Measurements from ENCODE around the gene LBR.

Gene LBR

GRCh38 chr1:225423518-225423855 lies 4.4 kb downstream of the LBR start:
- DNase-seq (ENCODE audit: low read depth) = no peak
- TF ChIP-seq, protein P1, sequence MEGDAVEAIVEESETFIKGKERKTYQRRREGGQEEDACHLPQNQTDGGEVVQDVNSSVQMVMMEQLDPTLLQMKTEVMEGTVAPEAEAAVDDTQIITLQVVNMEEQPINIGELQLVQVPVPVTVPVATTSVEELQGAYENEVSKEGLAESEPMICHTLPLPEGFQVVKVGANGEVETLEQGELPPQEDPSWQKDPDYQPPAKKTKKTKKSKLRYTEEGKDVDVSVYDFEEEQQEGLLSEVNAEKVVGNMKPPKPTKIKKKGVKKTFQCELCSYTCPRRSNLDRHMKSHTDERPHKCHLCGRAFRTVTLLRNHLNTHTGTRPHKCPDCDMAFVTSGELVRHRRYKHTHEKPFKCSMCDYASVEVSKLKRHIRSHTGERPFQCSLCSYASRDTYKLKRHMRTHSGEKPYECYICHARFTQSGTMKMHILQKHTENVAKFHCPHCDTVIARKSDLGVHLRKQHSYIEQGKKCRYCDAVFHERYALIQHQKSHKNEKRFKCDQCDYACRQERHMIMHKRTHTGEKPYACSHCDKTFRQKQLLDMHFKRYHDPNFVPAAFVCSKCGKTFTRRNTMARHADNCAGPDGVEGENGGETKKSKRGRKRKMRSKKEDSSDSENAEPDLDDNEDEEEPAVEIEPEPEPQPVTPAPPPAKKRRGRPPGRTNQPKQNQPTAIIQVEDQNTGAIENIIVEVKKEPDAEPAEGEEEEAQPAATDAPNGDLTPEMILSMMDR (IDR thresholded peaks at IDR 0.05; ENCODE audit: low read length, missing control alignments) = no peak
- no peak overlapping the region for H3K4me3 ChIP-seq (replicated peaks; ENCODE audit: low read depth, low read length)

DNA sequence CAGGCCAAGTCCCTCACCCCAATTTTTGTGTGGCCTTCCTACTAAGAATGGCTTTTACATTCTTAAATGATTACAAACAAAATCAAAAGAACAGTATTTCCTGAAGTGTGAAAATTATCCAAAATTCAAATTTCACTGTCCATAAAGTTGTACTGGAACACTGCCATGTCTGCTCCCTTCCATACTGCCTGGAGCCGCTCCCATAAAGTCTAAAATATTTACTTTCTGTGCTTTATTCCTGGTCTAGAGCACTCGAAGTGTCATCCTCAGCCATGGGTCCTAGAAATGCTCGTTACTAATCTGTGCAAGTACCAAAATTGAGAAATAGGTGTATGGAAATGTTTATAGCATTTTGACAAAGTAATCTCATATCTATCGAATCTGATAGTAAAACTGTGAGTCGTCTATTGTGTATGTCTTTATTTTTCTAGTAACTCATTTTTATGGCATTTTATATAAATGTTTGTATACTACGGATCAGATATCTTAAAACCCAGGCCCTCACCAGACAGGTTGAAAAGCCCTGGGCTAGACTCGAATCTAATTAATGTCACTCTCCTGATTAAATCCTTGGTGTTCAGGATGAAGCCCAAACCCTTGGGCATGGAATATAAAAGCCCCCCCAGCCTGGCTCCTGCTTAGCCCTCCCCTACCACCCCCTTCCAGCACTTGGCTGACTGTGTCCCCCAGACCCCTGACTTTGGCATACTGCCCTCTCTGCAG lies 4.9 kb downstream of the LBR start:
- no peak overlapping the region for H3K4me3 ChIP-seq (replicated peaks; ENCODE audit: low read depth, low read length)
- DNase-seq (ENCODE audit: low read depth) = no peak
- TF ChIP-seq, protein P1 (IDR thresholded peaks at IDR 0.05; ENCODE audit: low read length, missing control alignments) = no peak

DNA sequence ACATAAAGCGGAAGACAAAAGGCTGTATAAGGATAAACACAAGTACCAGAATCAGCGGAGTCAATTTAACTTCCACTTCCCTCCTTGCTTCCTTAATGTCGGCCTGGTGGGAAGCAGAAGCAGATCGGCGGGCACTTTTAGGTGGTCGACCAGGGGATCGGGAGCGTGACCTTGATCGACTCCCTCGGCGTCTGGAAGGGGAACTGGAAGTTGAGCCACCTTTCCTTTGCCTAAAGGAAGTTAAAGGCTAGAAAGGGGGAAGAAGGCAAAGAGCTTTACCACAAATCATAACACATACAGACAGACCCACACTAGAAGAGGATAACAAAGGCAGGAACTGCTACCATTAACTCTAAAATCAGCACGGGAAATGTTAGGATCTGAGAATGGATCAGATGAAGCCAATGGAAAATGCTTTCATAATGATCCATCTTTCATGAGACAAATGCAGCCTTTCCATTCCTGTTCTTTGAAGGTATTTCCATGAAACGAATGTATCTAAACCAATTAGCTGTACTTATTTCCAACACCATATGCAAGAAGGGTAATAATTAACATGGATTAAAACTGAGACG lies 5.7 kb downstream of the LBR start:
- TF ChIP-seq, protein P1 (IDR thresholded peaks at IDR 0.05; ENCODE audit: low read length, missing control alignments) = no peak
- DNase-seq (ENCODE audit: low read depth) = no peak
- H3K4me3 ChIP-seq (replicated peaks; ENCODE audit: low read depth, low read length) = no peak overlapping the region

GRCh38 chr1:225418598-225418997 lies 9.2 kb downstream of the LBR start:
- no peak for DNase-seq (ENCODE audit: low read depth)
- H3K4me3 ChIP-seq (replicated peaks; ENCODE audit: low read depth, low read length) = no peak overlapping the region
- TF ChIP-seq, protein P1 (IDR thresholded peaks at IDR 0.05; ENCODE audit: low read length, missing control alignments) = no peak

DNA sequence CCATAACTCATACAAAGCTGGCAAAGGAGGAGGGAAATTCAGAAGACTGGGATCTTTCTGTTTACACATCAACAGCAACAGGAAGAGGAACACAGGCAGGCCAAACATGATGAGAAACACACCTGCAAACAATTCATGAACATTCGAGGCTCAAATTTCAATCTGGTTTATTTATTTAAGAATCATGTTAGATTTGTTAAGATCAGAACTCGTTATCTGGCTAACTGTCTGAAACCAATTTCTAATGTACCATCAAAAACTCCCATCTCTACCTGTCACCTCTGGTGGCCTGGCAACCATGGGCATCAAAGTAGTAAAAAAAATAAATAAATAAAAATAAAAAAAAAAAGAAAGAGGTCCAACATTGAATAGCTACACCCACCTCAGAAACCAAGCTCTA lies 9.8 kb downstream of the LBR start:
- H3K4me3 ChIP-seq (replicated peaks; ENCODE audit: low read depth, low read length) = no peak overlapping the region
- DNase-seq (ENCODE audit: low read depth) = no peak
- TF ChIP-seq, protein P1 (IDR thresholded peaks at IDR 0.05; ENCODE audit: low read length, missing control alignments) = no peak

- TF ChIP-seq, protein P1 (IDR thresholded peaks at IDR 0.05; ENCODE audit: low read length, missing control alignments) = no peak
- H3K4me3 ChIP-seq (replicated peaks; ENCODE audit: low read depth, low read length) = no peak overlapping the region
- DNase-seq (ENCODE audit: low read depth) = no peak
Observed at GRCh38 chr1:225415967-225416745, 11.7 kb downstream of the LBR start.

Data from fibroblast of pulmonary artery (primary cell).